GM12891 (cell line): ENCODE data around the gene SORCS2.

Experiments
- DNase-seq: peaks from one replicate; pipeline ENCODE4 v3.0.0; 2011; ENCODE audit warnings: low spot score; ENCODE audit not compliant: insufficient read length
- FAIRE-seq: peaks from 2 replicates; lab custom pipeline; 2011; peaks lifted over from hg19 to GRCh38; lab: Jason Lieb, UNC
- PAX5 ChIP-seq: IDR thresholded peaks from 2 replicates; pipeline ENCODE4 v1.6.1; 2011; ENCODE audit warnings: low read length, moderate library complexity, mild to moderate bottlenecking; ENCODE audit not compliant: insufficient read depth, severe bottlenecking
- POLR2A ChIP-seq: IDR thresholded peaks from 2 replicates; pipeline ENCODE4 v1.6.1; 2011; ENCODE audit warnings: low read depth, low read length, control low read depth
- POLR2AphosphoS5 ChIP-seq: IDR thresholded peaks from 2 replicates; pipeline ENCODE4 v1.6.1; 2011; ENCODE audit warnings: low read depth, low read length, control low read depth
- POU2F2 ChIP-seq: IDR thresholded peaks from 2 replicates; pipeline ENCODE4 v1.6.1; 2011; ENCODE audit warnings: low read depth, mild to moderate bottlenecking, control low read depth, low read length, moderate library complexity
- SPI1 ChIP-seq: IDR thresholded peaks from 2 replicates; pipeline ENCODE4 v1.6.1; 2011; ENCODE audit warnings: low read depth, low read length, control low read depth
- TAF1 ChIP-seq: IDR thresholded peaks from 2 replicates; pipeline ENCODE4 v1.6.1; 2011; ENCODE audit warnings: low read depth, low read length, control low read depth

SORCS2 gene

DNA sequence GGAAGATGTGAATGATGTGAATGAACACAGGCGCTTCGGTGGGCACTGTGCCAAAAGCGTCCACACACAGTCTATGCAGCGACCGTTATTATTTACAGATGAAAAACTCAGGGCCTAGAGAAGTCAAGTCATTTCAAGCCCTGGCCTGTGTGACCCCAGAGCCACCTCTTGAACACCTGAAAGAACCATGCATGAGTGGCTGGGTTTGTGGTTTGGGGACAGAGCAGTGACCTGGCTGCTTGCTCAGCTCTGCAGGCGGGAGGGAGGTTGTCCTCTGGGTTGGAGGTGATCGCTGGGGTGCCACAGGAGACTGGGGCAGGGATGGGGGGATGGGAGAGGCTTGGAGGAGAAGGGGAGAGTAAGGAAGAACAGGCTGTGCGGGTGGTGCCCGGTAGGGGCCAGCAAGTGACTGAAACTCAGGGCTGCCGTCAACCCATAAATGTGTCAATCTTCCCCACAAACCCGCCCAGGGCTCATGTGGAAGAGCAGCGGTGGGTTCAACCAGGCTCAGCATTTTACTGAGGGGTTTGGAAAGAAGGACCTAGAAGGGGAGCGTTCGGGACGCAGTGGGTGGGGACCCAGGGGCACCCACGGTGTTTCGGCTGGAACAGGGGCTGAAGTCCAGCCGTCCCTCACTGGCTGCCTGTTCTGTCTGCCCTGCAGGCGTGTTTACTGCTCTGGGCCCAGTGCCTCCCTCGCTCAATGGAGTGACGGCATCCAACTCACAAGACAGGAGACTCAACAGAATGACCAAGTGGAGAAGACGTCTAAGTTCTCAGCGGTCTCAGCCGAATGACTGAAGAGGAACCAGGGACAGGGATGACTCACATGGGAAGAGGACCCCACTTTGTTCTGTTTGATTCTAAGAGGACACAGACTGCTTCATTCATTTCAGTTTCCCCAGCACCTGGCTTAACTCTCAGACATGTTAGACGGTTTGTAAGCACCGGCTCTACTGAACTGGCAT, 579.5 kb downstream of the SORCS2 start:
- TF ChIP-seq TAF1 (no peak), POLR2A (no peak), PAX5 (peak; percentile 80), SPI1 (peak; percentile 75), POU2F2 (peak; percentile 89; the same call in 1 of the 2 replicates), POLR2AphosphoS5 (peak; percentile 18; the same call in 1 of the 2 replicates)
- DNase-seq: peak; percentile 85
- peak; percentile 95 for FAIRE-seq

GRCh38 chr4:7772711-7773385, 580.5 kb downstream of the SORCS2 start:
- TF ChIP-seq PAX5 (no peak), POLR2AphosphoS5 (no peak), POU2F2 (no peak), SPI1 (no peak), TAF1 (no peak), POLR2A (no peak)
- DNase-seq (no peak), FAIRE-seq (no peak)

- no peak for FAIRE-seq
- TF ChIP-seq PAX5: no peak
- TF ChIP-seq POU2F2: no peak
- no peak for TF ChIP-seq TAF1
- TF ChIP-seq POLR2A: no peak
- TF ChIP-seq SPI1: no peak
- TF ChIP-seq POLR2AphosphoS5: no peak
These were observed 581.3 kb downstream of the SORCS2 start for GRCh38 chr4:7773401-7774180.

DNA sequence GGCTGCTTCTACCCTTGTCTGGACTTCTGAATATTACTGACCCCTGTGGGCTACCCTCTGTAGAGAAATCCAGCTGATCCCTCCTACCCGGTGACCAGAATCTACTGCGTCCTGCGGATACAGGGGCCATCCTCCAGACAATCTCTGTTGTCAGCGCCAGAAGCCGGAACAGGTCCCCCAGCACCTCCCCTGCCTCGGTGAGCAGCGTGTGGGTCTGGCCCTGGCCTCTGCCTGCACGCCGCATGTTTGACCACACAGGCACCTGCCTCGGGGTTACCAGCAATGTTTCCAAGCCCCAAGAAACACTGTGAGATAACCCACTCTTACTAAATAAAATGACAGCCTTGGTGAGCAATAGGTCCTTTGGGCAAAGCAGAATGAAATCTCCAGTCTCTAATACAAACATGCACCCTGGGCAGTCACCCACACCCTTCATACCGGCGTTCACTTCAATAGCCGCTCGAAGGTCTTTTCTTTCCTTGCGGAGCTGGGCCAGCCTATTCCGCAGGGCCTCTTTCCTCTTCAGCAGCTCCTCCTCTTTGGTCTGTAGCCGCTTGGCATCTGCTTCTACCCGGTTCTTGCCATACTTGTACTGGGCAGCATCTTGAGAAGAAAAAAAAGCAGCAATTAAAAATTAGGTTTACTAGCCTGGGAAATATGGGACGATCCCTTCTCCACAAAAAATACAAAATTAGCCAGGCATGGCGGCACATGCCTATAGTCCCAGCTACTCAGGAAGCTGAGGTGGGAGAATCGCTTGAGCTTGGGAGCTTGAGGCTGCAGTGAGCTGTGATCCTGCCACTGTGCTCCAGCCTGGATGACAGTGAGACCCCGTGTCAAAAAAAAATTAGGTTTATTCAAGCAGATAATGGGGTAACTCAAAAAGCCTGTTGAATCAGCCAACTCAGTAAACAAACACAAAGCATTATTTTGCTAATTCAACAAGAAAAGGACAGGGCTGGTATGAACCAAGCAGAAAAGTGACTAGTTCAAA, 582.3 kb downstream of the SORCS2 start:
- FAIRE-seq: no peak
- no peak for DNase-seq
- TF ChIP-seq POLR2AphosphoS5 (no peak), TAF1 (no peak)

More at GRCh38 chr4:7773401-7774180, 581.3 kb downstream of the SORCS2 start:
- no peak for DNase-seq

DNA sequence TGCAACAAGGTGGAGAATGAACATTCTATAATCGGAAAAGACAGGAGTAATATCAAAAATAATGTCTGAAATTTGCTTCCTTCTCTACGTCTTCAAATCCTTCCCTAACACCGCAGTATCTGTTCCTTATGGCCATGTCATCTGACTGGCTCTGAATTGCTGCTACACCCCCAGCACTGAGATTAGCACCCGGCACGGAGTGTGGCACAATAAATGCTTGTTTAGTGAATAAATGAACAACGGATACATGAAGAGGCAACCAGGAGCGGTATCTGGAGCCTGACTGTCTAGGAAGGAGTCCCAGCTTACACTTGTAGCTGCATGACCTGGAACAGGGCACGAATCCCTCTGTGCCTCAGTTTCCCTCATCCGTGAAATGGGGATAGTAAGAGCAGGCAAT, 583.1 kb downstream of the SORCS2 start:
- DNase-seq (no peak), FAIRE-seq (no peak)
- TF ChIP-seq TAF1: no peak
- TF ChIP-seq POLR2A: no peak
- no peak for TF ChIP-seq POU2F2
- no peak for TF ChIP-seq SPI1
- TF ChIP-seq PAX5: no peak
- TF ChIP-seq POLR2AphosphoS5: no peak

DNA sequence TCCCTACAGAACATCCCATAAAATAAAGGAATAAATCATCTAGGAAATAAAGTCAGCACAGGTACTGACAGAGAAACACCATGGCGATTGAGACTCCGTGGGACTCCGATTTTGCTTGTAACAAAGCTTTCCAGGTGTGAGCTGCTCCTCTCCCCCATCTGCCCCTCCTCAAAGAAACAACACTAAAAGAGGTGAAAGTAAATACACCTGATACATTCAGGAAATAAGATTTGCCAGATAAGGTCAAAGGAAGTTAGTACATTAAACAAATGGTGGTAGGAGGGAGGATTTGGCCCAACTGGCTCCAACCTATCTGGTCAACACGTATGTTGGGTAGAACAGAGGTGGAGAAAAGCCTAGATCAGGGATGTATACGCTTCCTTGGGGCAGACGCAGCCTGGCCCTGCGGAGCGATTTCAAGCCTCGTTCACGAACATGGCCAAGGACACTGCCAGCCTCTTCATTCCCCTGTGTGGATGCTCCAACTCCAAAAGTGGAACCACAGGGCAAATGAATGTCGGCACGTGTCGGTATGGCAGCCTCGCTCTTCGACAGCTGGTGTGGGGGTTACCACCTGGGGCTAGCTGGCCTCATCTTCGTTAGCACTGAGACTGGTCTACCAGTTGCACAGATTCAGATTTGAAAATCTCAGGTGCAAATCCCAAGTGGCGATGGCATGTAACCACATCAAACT, 584.8 kb downstream of the SORCS2 start:
- no peak for FAIRE-seq
- DNase-seq: no peak
- TF ChIP-seq PAX5 (no peak), TAF1 (no peak)

- TF ChIP-seq POLR2A: no peak
- no peak for TF ChIP-seq SPI1
- no peak for TF ChIP-seq POLR2AphosphoS5
- TF ChIP-seq PAX5: no peak
- TF ChIP-seq TAF1: no peak
- no peak for TF ChIP-seq POU2F2
- DNase-seq: no peak
- FAIRE-seq: no peak
These were observed 585.7 kb downstream of the SORCS2 start for GRCh38 chr4:7777871-7778509.
